Hepatocyte (in vitro differentiated cells): ENCODE measurements around the gene MUCL1. TPM values are rescaled to one million over a fixed set of nuclear protein-coding genes. Genes with fewer than 3 reads are reported as not detected.

ENCODE experiments used
- DNase-seq: peaks from one replicate; pipeline ENCODE4 v3.0.0-alpha.2; 2016; ENCODE audit warnings: low spot score
- H2AFZ ChIP-seq: fragments of 200-600 bp; sonication (generic); 2 replicates; pipeline ENCODE4 v1.6.0; 2016; ENCODE audit warnings: antibody characterized with exemption, mild to moderate bottlenecking
- H3K27ac ChIP-seq: fragments of 200-600 bp; sonication (generic); 2 replicates; pipeline ENCODE4 v1.5.1; 2016; ENCODE audit warnings: mild to moderate bottlenecking
- H3K27me3 ChIP-seq: fragments of 200-600 bp; sonication (generic); 2 replicates; pipeline ENCODE4 v1.6.1; 2016
- H3K36me3 ChIP-seq: fragments of 200-600 bp; sonication (generic); replicated peaks from 2 replicates; pipeline ENCODE4 v1.5.1; 2016; ENCODE audit warnings: low read depth; ENCODE audit not compliant: insufficient read depth
- H3K4me1 ChIP-seq: fragments of 200-600 bp; sonication (generic); 2 replicates; pipeline ENCODE4 v1.5.1; 2016; ENCODE audit warnings: mild to moderate bottlenecking, moderate library complexity; ENCODE audit not compliant: insufficient read depth
- H3K4me2 ChIP-seq: fragments of 200-600 bp; sonication (generic); 2 replicates; pipeline ENCODE4 v1.6.0; 2016
- H3K4me3 ChIP-seq: fragments of 200-600 bp; sonication (generic); 2 replicates; pipeline ENCODE4 v1.5.1; 2016; ENCODE audit warnings: mild to moderate bottlenecking
- H3K79me2 ChIP-seq: fragments of 200-600 bp; sonication (generic); 2 replicates; pipeline ENCODE4 v1.6.0; 2017; ENCODE audit warnings: mild to moderate bottlenecking
- H3K9me2 ChIP-seq: fragments of 200-600 bp; sonication (generic); replicated peaks from 2 replicates; pipeline ENCODE4 v1.6.0; 2017; ENCODE audit warnings: mild to moderate bottlenecking; ENCODE audit not compliant: insufficient read depth
- H3K9me3 ChIP-seq: fragments of 200-600 bp; sonication (generic); 2 replicates; pipeline ENCODE4 v1.5.1; 2016; ENCODE audit warnings: low read depth, mild to moderate bottlenecking
- H4K20me1 ChIP-seq: fragments of 200-600 bp; sonication (generic); 2 replicates; pipeline ENCODE4 v1.6.0; 2016; ENCODE audit warnings: mild to moderate bottlenecking; ENCODE audit not compliant: insufficient read depth, poor library complexity, severe bottlenecking
- CTCF ChIP-seq: fragments of 200-600 bp; sonication (generic); IDR thresholded peaks from 2 replicates; pipeline ENCODE4 v1.5.1; 2016; ENCODE audit warnings: antibody characterized with exemption, mild to moderate bottlenecking; ENCODE audit not compliant: poor library complexity
- EZH2 ChIP-seq: fragments of 200-600 bp; sonication (generic); IDR thresholded peaks from 2 replicates; pipeline ENCODE4 v1.6.1; 2016; ENCODE audit warnings: antibody characterized with exemption, mild to moderate bottlenecking, borderline replicate concordance
- EZH2phosphoT487 ChIP-seq: fragments of 200-600 bp; sonication (generic); IDR thresholded peaks from one replicate; pipeline ENCODE4 v1.6.1; 2018; ENCODE audit warnings: antibody characterized with exemption, mild to moderate bottlenecking, low read depth, moderate library complexity; ENCODE audit not compliant: unreplicated experiment, severe bottlenecking
- WGBS: methylation state at CpG from one replicate; pipeline ENCODE4 v1.1.6; 2016; ENCODE audit warnings: low lambda C conversion rate; ENCODE audit errors: missing lambda C conversion rate; 5-methylcytosine and 5-hydroxymethylcytosine counted together
- polyA plus RNA-seq: library from polyadenylated mRNA; unstranded; fragments of >200 nt; fragmentation: Nextera tagmentation; extraction: Ambion mirVana; gene quantifications from 2 replicates; pipeline ENCODE4 v1.2.1, GENCODE V29; 2016
- total RNA-seq: library from RNA; depleted of rRNA; stranded (reverse); fragments of >200 nt; gene quantifications from 2 replicates; pipeline ENCODE4 v1.2.3, GENCODE V29; 2014

The MUCL1 gene
- total and polyA plus RNA-seq, 2 experiments from 2014 or later: not detected

GRCh38 chr12:54868690-54869089 lies 14.4 kb downstream of the MUCL1 start:
- Histone ChIP-seq H3K4me1 (no peaks in the 10 kb centered on the region), H3K79me2 (no peaks in the 10 kb centered on the region), H3K9me2 (no peaks in the 10 kb centered on the region), H4K20me1 (no peaks in the 10 kb centered on the region), H3K4me2 (no peak overlapping the region), H2AFZ (no peak overlapping the region), H3K9me3 (no peaks in the 10 kb centered on the region), H3K27ac (no peak overlapping the region), H3K36me3 (no peaks in the 10 kb centered on the region), H3K4me3 (no peak overlapping the region), H3K27me3 (no peaks in the 10 kb centered on the region)
- WGBS: 86% methylated on average over 2 of the region's 2 CpGs
- no peak for TF ChIP-seq EZH2phosphoT487
- DNase-seq: no peak

- no peaks in the 10 kb centered on the region for H3K9me3 ChIP-seq
- H3K4me3 ChIP-seq: no peak overlapping the region
- no peaks in the 10 kb centered on the region for H3K9me2 ChIP-seq
- H3K79me2 ChIP-seq: no peaks in the 10 kb centered on the region
- H4K20me1 ChIP-seq: no peaks in the 10 kb centered on the region
- H3K36me3 ChIP-seq: no peaks in the 10 kb centered on the region
- H3K27me3 ChIP-seq: no peaks in the 10 kb centered on the region
- 82% methylated on average over 1 of the region's 1 CpG for WGBS
- no peak overlapping the region for H3K4me2 ChIP-seq
- no peak overlapping the region for H2AFZ ChIP-seq
- no peak for TF ChIP-seq EZH2
- TF ChIP-seq EZH2phosphoT487: no peak
- no peak for TF ChIP-seq CTCF
- no peaks in the 10 kb centered on the region for H3K4me1 ChIP-seq
- no peak for DNase-seq
- H3K27ac ChIP-seq: no peak overlapping the region
Observed at GRCh38 chr12:54870048-54870447, 15.7 kb downstream of the MUCL1 start.

GRCh38 chr12:54870617-54871016 lies 16.3 kb downstream of the MUCL1 start:
- no peak for TF ChIP-seq EZH2phosphoT487
- no peak for TF ChIP-seq CTCF
- TF ChIP-seq EZH2: no peak
- no peak overlapping the region for H3K4me2 ChIP-seq
- WGBS: 71% methylated on average over 5 of the region's 5 CpGs
- H3K36me3 ChIP-seq: no peaks in the 10 kb centered on the region
- no peaks in the 10 kb centered on the region for H3K4me1 ChIP-seq
- DNase-seq: no peak
- no peaks in the 10 kb centered on the region for H3K9me3 ChIP-seq
- no peaks in the 10 kb centered on the region for H3K27me3 ChIP-seq
- no peaks in the 10 kb centered on the region for H3K9me2 ChIP-seq
- H3K27ac ChIP-seq: no peak overlapping the region
- no peaks in the 10 kb centered on the region for H4K20me1 ChIP-seq
- H2AFZ ChIP-seq: no peak overlapping the region
- no peaks in the 10 kb centered on the region for H3K79me2 ChIP-seq
- no peak overlapping the region for H3K4me3 ChIP-seq

GRCh38 chr12:54879150-54879549 lies 24.8 kb downstream of the MUCL1 start:
- no peaks in the 10 kb centered on the region for H3K9me2 ChIP-seq
- no peaks in the 10 kb centered on the region for H3K36me3 ChIP-seq
- H3K4me1 ChIP-seq: no peaks in the 10 kb centered on the region
- no peaks in the 10 kb centered on the region for H4K20me1 ChIP-seq
- DNase-seq: no peak
- H3K27ac ChIP-seq: no peak overlapping the region
- H2AFZ ChIP-seq: no peak overlapping the region
- H3K79me2 ChIP-seq: no peaks in the 10 kb centered on the region
- whole genome bisulfite sequencing: 69% methylated on average over 3 of the region's 3 CpGs
- no peak overlapping the region for H3K4me3 ChIP-seq
- peaks cover 3% of the 10 kb centered on the region for H3K27me3 ChIP-seq
- no peaks in the 10 kb centered on the region for H3K9me3 ChIP-seq
- TF ChIP-seq EZH2phosphoT487 (no peak), EZH2 (no peak), CTCF (no peak)
- H3K4me2 ChIP-seq: no peak overlapping the region
